Sigmoid colon (tissue), 3 donors: Measurements from ENCODE around the gene ARHGEF9.

Experiments
- CTCF ChIP-seq, 4 experiments: fragments of 450-650 bp in 3 of 4; fragments of 200-600 bp in 1 of 4; IDR thresholded peaks; one replicate each; pipeline ENCODE4 v1.5.1; 2016 to 2019; ENCODE audit warnings: antibody characterized with exemption in 4 of 4, mild to moderate bottlenecking in 3 of 4, moderate library complexity in 2 of 4
- POLR2A ChIP-seq, 2 donors: fragments of 450-650 bp; IDR thresholded peaks; one replicate each; pipeline ENCODE4 v1.6.1; 2016; ENCODE audit warnings: antibody characterized with exemption in 2 of 2, mild to moderate bottlenecking in 2 of 2, moderate library complexity in 2 of 2

- TF ChIP-seq CTCF (IDR thresholded peaks at IDR 0.05) (no peak), POLR2A (IDR thresholded peaks at IDR 0.05) (no peak)
Measured at GRCh38 chrX:63740382-63740781, 44.6 kb downstream of the ARHGEF9 start.
